Kidney tubule cell (primary cell): Measurements from ENCODE around the gene CD226.
"Not testable (repeated sequence)": the region's sequence is repeated elsewhere in the genome, so short reads cannot be mapped to it uniquely, and the experiment has no call there.

Experiments used
- DNase-seq: peaks from one replicate; pipeline ENCODE4 v3.0.0-alpha.2; 2018; ENCODE audit warnings: low spot score

The CD226 gene

DNA sequence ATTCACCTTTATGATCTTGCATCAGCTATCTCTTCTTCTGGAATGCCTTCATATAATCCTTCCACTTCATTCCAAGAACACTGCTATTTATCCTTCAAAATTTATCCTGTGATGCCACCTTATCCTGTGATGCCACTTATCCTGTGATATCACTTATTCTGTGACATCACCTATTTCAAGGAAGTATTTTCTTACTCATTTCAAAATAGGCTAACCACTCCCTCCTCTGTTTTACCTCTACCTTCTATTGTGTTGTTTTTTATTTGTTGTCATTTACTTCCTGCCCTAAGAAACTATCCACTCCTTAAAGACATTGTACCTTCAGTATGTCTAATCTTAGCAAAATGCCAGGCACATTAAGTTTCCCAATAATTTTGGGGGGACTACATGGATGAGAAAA, 38.8 kb downstream of the CD226 start:
- DNase-seq, result no peak

DNA sequence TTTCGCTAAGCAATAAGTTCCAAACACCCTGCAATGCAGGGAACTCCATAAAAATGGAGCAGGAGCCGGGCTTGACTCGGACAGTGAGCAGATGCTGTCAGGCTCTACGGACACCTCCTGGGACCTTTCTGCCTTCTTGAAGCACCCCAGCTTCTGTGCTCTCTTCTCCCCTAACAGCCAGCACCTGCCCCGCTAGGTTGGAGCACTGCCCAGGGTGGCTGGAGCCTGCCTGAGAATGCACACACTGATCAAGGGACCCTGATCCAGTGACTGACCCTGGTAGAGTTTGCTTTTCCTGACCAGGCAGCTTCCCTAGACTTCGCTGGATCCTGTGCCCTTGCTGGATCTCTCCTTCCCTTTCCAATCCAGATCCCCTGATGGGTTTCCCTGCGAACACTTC, 40.9 kb downstream of the CD226 start:
- no peak for DNase-seq

DNA sequence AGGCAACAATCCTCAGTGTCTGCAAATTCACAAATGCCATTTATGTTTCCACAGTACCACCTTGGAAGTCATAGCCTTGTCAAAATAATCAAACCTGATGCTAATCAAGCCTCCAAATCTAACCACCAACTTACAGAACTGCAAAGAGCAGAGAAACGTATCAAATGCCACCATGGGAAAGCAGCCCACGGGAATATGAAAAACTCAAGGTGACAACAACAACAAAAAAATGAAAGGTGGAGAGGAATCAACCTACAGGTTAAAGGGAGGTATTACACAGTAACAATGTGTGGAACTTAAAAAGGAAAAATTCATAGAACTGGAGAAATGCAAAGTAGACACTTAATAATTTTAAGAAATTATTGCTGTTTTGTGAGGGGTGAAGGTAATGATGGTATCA, 46.7 kb downstream of the CD226 start:
- DNase-seq, result no peak

DNA sequence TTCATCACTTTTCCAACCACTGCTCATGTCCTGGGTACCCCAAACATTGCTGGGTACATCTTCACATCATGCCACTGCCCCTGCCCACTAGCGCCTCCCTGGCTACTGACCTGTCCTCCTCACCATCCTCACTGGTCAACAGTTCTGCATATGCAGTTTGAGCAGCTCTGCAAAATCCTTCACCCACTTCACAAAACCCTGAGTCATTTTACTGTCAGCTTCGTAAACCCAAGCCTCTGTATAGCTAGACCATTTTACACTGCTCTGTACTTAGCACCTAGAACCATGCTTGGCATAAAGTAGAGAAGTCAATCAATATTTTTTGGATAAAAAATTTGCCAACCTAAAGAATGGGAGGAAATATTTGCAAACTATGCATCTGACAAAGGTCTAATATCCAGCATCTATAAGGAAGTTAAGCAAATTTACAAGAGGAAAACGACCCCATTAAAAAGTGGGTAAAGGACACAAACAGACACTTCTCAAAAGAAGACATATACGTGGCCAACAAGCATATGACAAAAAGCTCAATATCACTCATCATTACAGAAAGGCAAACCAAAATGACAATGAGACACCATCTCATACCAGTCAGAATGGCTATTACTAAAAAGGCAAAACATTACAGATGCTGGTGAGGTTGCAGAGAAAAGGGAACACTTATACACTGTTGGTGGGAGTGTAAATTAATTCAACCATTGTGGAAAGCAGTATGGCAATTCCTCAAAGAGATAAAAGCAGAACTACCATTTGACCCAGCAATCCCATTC, 48.3 kb downstream of the CD226 start:
- not testable (repeated sequence) for DNase-seq

DNA sequence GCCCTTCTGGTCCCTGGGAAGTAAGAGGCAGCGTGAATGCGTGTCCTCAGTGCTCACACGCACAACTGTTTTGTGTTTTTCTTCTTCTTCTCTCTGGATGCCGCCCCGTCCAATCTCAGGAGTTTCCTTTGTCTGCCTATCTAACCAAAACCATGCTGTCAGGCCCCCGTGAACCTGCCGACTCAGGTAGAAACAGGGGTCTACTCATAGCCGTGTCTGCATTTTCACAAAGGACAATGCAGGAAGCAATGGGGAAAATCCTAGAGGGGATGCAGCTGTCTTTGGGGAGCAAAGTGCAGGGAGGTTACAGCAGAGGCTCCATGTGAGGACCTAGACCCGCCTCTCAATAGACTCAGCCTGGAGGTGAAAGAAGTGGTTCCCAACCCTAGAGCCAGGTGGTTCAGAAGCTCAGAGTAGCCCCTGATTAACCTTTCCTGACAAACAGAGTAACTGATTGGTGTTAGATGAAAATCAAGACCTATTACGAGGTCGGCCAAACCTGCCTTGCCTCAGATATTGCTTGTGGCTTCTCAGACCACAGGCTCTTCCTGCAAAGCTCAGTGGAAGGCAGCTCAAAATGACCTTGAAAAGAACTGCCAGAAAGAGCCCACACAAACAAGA, 49.3 kb downstream of the CD226 start:
- no peak for DNase-seq

DNA sequence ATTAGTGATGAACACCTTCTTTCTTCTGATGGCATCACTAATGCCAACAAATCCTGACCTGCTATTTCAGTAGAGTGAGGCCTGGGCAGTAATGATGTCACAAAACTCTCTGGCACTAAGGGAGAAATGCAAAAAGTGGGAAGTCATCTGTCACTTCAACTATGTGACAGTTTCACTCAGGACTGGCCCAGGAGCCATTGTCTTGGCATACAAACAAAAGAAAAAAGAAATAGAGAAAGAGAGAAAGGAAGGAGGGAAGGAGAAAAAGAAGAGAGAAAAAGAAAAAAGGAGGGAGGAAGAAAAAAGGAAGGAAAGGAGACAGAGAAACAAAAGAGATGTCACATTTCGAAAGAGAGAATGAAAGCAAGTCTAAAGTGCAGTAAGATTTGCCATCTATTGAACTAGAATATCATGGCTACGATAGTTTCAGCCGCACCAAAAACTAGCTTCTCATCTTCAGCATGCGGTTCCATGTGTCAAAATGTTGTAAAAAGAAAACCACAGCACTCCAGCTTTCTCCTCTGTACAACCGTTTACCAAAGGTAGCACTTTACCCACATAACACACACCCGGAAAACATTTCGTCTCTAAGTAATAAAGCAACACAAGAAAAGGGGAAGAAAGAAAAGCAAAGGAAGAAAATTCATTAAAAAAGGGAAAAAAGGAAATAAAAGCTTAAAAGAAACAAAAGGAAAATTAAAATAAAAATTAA, 50.1 kb downstream of the CD226 start:
- DNase-seq, result no peak

DNA sequence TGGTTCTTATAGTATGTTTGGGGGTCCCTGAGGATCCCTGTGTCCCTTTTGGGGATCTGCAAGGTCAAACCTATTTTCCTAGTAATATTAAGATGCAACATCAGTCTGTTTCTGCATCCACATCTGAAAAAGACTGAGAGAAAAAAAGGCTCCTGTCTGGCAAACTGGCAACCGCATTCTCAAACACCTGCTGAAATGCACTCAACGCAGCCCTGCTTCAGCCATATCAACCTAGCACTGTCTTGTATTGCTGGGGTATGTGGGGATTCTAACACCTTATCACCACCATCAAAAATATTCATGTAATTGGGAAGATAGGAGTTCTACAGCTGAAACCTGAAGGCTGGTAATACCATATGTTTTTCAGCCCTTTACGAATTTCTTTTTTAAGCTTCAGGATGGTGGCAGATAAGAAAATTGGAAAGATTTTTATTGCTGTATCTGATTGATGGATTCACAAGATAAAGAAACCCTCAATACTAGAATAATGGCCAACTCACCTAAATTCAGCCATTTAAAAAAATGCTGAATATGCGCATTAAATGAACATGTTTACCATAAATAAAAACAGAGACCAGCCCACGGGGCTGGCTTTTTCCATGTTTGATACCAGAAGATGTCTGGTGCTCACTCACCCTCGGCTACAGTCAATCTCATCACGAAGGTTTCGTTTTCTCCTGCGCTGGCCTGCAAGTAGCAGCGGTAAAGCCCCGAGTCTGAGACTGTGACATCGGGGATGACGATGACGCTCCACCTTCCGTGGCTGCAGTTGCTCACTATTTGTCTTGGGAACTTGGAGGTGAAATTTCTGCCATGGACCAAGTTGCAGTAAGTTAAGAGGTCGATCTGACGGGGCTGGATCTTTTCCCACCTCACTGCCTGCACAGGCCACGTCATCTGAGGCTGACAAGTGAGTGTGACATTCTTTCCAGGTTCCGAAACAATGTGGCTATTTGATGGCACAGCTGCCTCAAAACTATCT, 52.3 kb downstream of the CD226 start:
- no peak for DNase-seq

DNA sequence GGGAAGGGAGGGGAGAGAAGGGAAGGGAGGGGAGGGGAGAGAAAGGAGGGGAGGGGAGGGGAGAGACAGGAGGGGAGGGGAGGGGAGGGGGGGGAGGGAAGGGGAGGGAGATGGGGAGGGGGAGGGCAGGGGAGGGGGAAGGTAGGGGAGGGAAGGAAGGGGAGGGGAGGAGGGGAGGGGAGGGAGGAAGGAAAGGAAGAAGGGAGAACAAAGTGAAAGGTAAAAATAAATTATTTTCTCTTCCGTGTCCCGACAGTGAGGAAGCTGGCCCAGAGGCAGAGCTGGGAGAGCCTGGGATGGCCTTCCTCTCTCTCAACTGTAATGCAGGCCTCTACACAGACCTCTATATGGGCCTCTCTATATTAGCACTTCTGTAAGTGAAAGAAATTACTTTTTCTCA, 53.2 kb downstream of the CD226 start:
- DNase-seq, result no peak

DNA sequence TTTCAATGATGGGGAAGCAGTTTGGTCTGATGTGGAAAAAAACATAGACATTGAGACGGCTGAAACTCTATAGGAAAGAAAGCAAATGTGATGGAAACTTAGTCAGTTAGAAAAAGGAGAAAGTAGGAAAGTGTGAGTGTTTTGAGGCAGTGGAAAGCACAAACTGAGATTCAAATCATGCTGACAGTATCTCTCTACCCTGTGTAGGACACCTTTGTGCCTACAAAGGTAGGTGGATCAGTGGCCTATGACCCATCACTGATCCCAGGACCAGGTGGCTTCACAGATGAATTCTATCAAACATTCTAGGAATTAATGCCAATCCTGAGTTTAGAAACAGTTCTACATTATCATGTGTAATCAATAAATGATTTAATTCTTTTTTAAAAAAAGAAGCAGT, 57.1 kb downstream of the CD226 start:
- DNase-seq, result no peak

DNA sequence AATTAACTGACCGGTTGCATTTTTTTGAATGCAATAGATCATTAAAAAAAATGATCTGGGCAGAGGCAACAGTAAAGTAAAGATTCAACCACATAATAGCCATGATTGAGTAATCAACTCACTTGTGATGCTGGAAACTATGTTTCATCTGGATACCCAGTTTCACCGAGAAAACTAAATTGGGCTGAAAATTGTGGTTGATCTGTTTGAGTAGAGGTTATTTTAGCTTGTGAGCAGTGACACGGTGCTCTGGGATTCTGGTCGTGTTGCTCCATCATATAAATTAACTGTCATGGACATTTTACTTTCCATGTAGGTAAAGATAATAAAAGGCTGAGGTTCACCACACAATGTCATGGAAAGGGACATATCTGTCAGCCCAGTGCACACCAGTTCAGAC, 58.7 kb downstream of the CD226 start:
- no peak for DNase-seq

DNA sequence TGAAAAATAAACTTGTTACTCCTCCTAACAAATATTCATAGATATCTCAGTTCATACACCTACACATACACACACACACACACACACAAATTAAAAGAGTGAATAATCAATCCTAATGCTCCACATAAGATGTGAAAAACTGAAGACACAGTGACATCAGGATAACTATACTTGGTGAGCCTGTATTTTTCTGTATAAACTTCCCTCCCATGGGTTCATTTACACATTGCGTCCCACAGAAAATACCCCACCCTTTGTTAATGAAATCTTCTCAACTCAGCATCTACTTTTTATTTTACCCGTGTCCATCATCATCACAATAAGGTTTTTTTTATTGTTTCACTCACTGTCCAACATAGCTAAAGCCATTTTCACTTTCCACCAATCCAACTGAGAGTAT, 60.4 kb downstream of the CD226 start:
- DNase-seq, result no peak

DNA sequence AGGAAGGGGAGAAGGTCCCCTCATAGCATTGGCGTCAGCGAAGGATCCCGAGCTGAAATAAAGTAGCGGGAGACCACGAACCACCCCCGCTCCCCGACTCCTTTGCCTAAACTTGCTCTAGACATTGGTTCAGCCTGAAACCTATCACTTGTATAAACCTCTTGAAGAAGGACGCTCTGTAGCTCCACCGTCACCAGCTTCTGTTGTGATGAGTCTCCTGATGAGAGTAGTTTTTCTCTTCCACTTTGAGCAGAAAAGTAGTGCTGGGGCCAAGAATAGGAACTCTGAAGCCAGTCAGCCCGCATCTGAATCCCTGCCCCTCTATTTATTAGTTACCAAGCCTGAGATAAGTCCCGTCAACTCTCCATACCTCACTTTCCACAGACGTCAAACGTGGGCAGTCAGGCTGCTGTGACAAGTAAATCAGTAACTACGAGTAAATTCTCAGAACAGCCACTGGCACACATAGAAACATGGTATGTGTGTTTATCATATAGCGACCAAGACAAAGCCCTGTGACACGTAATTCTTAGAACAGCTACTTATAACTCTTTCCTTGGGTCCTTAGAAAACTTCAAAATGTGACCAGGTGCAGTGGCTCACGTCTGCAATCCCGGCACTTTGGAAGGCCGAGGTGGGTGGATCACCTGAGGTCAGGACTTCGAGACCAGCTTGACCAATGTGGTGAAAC, 61.7 kb downstream of the CD226 start:
- DNase-seq, result peak; percentile 17

DNA sequence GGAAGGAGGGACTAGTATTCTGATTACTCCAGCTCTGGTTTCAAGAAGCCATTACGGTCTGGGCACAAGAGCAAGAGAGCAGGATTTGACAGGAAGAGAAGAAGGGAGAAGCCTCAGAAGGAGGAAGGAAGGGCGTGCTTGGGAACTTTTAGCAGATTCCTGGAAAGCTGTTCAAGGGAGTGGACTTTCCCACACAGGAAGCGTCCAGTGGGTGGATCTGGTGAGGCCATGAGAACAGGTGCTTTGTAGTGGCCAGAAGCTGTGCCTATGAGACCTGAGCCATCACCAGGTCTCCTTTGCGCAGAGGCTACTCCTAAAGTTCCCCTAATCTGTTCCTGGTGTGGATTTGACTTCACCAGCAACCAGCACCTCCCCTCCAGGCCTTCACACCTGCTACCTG, 62.3 kb downstream of the CD226 start:
- no peak for DNase-seq

DNA sequence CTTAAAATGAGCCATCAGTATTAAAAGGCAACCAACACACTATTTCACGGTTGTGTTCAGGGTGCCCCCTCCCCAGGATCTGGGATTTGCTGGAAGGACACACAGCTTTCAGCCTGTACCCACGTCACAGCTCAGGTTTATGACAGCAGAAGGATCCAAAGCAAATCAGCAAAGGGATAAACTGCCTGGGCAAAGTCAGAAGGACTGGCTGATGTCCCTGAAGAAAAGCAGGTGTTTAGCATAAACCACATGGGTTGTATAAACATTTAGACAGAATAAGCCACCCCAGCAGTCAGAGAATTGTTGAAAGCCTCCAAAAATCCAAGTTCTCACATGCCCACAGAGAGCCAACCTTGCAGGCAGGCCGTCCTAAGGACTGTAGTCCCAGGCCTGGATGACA, 63.9 kb downstream of the CD226 start:
- no peak for DNase-seq

DNA sequence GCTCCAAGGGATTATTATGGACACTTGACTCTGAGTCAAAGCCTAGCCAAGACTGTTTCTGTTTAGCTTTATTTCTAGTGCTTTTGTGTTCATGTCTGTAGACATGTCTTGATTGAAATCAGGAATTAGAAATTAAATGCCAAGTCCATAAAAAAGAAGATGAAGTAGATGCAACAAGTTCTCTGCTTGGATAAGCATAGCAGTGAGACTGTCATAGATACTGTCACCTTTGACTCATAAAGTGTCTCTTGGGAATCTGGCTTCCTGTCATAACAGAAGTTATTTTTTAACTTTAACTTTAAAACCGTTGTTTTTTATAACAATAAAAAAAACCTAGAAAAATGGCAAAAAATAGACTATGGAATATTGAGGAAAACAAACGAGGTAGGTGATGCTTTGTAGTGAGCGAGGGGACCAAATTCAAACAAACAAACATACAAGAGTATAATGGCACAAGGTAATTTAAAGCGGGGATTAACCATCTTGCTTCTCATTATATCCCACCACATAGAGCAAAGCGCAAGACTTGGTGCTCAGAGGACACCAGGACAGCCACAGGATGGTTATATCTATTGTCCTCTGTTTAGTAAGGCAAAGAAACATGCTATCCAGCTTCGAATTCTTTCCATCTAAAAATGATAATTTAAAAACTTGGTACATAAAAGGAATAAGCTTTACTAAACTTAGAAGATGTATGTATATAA, 64.6 kb downstream of the CD226 start:
- peak; percentile 32 for DNase-seq

DNA sequence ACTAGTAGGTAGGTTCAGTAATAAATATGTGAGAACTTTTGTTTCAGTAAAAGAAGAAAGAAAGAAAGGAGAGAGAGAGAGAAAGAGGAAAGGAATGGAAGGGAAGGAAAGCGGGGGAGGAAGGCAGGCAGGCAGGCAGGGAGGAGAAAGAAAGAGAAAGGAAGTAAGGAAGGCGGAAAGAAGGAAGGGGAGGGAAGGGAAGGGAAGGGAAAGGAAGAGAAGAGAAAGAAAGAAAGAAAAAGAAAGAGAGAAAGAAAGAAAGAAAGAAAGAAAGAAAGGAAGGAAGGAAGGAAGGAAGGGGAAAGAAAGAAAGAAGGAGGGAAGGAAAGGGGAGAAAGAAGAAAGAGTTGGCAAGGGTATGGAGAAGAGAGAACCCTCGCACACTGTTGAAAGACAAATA, 67.6 kb downstream of the CD226 start:
- no peak for DNase-seq

DNA sequence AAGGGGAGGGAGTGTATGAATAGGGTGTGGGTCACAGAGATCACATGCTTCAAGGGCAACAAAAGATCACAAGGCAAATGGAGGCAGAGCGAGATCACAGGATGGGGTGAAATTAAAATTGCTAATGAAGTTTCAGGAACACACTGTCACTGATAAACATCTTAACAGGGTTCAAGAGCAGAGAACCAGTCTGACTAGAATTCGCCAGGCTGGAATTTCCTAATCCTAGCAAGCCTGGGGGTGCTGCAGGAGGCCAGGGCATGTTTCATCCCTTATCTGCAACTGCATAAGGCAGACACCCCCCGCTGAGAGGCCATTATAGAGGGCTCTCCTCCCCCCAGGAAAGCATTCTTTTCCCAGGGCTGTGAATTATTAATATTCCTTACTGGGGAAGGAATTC, 68.6 kb downstream of the CD226 start:
- not testable (repeated sequence) for DNase-seq

DNA sequence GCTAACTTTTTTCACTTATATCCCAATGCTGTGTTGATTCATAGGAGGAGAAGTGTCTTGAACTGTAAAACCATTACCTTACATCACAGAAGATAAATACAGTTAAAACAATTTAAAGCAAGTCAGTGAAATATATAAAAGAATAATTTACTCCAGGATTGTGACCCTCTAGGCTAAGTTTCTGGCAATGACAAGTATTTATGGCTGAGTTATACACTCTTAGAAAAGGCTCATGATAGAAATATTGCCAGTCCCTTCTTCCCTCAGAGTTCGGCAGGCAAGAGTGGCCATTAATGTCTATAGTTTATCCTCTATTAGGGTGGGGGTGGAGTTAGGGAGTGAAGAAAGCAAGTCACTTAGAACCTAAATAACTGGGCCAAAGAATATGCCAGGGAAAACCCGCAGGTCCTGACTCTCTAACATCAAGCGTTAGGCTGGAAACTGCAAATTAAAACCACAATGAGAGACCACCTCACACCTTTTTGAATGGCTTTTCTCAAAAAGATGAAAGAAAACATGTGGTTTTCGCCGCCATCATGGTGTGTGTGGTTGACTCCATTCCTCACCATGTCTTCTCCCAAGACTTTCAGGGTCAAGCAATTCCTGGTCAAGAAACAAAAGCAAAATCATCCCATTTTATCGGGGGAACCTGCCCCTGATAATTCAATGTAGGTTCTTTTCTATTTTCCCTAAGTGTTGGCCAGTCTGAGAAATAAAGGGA, 69.3 kb downstream of the CD226 start:
- DNase-seq, result no peak

DNA sequence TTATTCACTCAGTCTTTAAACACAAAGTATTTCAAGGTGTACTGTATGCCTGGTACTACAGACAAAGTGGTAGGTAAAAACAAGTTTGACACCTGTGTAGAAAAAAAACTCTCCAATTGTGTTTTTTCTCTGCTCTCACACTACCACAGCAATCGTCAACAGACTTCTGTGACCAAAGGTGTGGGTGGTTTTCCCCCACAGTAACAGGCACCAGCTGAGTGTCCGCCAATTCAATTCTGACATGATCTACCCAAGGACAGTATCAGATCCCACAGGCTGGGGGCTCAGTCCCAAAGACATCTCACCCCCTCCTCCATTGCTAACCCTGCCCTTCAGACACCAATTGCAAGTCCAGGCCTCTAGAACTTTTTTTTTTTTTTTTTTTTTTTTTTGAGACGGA, 71.2 kb downstream of the CD226 start:
- no peak for DNase-seq

DNA sequence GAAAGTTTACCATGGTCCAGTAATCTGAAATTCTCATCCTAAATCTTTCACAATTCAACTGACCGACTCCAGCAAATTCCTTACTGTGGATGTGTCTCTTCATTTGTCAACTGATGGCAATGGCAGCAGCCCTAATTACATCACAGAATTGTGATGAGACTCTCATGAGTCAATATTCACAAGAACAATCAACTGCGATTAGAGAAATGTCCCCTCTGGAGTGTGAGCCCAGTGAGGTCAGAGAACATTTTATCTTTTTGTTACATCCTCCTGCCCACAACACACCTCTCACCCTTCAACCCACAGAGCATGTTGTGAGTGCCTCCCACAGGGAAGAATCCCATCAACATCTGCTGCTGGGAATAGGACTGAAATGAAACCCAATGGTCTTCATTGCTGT, 73.6 kb downstream of the CD226 start:
- peak; percentile 49 for DNase-seq
